ENCODE results near the gene LAIR2. TPM values are rescaled to one million over a fixed set of nuclear protein-coding genes. Genes with fewer than 3 reads are reported as not detected.

Gene LAIR2
- total RNA-seq, 1 experiment from 2014 or later: not detected

DNA sequence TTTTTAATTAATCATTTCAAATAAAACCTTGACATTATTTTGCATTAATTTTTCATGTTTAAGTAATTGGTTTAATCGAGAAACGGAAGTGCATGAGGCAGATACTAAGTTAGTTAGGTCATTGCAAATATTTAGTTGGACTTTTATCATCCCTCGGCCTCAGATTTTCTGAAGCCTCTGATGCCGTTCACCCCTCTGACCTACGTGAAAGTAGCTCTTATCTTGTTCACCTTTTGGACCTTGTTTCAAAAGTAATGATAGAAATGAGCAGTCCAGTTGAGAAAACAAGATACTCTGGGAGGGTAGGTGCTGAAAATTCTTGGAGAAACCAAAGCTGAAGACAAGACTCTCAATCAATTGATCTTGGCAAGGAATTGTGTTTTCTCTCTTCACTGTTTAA lies 23.0 kb downstream of the LAIR2 start:
- H3K27me3 ChIP-seq (ENCODE audit: insufficient read depth, low read depth): peaks cover 86% of the 10 kb centered on the region
- TF ChIP-seq CTCF (conservative IDR thresholded peaks at IDR 0.05) (no peak), EZH2 (IDR thresholded peaks at IDR 0.05; ENCODE audit: low read depth) (no peak)
- DNase-seq: peak in 1 of 2 experiments; percentile 23
- no peak overlapping the region for H3K27ac ChIP-seq
- H3K79me2 ChIP-seq (ENCODE audit: low read depth): no peaks in the 10 kb centered on the region
- no peak overlapping the region for H2AFZ ChIP-seq
- no TSS peak for BruUV-seq (replicated peaks)
- H3K36me3 ChIP-seq (ENCODE audit: low read depth): no peaks in the 10 kb centered on the region
- H3F3A ChIP-seq (ENCODE audit: insufficient read depth, low read depth): no peaks in the 10 kb centered on the region
- no peaks in the 10 kb centered on the region for H3K4me1 ChIP-seq (replicated peaks; ENCODE audit: insufficient read depth)
- H3K9me3 ChIP-seq (ENCODE audit: insufficient read depth, low read depth): no peaks in the 10 kb centered on the region
- intact Hi-C loops (cut with micrococcal nuclease; ENCODE audit: unreplicated experiment): no loop called here
- CTCF ChIA-PET: interaction anchor here (0.5 kb wide), 1 partner anchor 20 kb away, joined by 4 read pairs; no protein-coding TSS in a partner anchor
- no peak overlapping the region for H3K4me2 ChIP-seq
- H3K4me3 ChIP-seq: no peak overlapping the region
- no peaks in the 10 kb centered on the region for H3K9me2 ChIP-seq (ENCODE audit: insufficient read depth)
- H4K20me1 ChIP-seq (ENCODE audit: insufficient read depth): no peaks in the 10 kb centered on the region
- POLR2A ChIA-PET (ENCODE audit: unreplicated experiment): no interaction called here

GRCh38 chr19:54526972-54527371 lies 24.3 kb downstream of the LAIR2 start:
- no peak for TF ChIP-seq EZH2 (IDR thresholded peaks at IDR 0.05; ENCODE audit: low read depth)
- TF ChIP-seq CTCF (conservative IDR thresholded peaks at IDR 0.05): no peak
- no peaks in the 10 kb centered on the region for H3K9me2 ChIP-seq (ENCODE audit: insufficient read depth)
- no peak for DNase-seq
- BruUV-seq (replicated peaks): no TSS peak
- H3K9me3 ChIP-seq (ENCODE audit: insufficient read depth, low read depth): no peaks in the 10 kb centered on the region
- CTCF ChIA-PET: interaction anchor here (0.7 kb wide), 1 partner anchor 1824 kb away, joined by 3 read pairs; no protein-coding TSS in a partner anchor
- no peak overlapping the region for H3K4me3 ChIP-seq
- POLR2A ChIA-PET (ENCODE audit: unreplicated experiment): no interaction called here
- H4K20me1 ChIP-seq (ENCODE audit: insufficient read depth): no peaks in the 10 kb centered on the region
- H3K27me3 ChIP-seq (ENCODE audit: insufficient read depth, low read depth): peaks cover 85% of the 10 kb centered on the region
- no peaks in the 10 kb centered on the region for H3F3A ChIP-seq (ENCODE audit: insufficient read depth, low read depth)
- H3K79me2 ChIP-seq (ENCODE audit: low read depth): no peaks in the 10 kb centered on the region
- H3K36me3 ChIP-seq (ENCODE audit: low read depth): no peaks in the 10 kb centered on the region
- no peak overlapping the region for H3K4me2 ChIP-seq
- no peak overlapping the region for H2AFZ ChIP-seq
- intact Hi-C loops (cut with micrococcal nuclease; ENCODE audit: unreplicated experiment): no loop called here
- H3K27ac ChIP-seq: no peak overlapping the region
- no peaks in the 10 kb centered on the region for H3K4me1 ChIP-seq (replicated peaks; ENCODE audit: insufficient read depth)

DNA sequence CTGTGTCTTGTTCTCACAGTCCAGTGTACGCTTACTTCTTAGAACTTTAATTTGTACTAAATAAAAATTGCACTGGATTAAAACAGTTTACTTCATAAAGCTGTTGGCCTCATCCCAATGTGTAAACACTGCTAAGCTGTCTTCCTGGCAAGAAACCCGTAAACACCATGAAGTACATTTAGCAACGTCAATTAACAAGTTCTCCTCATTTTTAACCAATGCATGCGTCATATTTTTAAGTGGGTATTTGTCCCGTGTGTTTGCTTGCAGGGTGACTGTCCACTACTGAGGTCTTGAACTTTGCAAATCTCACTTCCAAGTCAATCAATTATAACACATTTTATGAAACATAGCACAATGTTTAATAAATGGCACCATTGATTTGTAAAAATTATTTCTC lies 28.2 kb downstream of the LAIR2 start:
- CTCF ChIA-PET: no interaction called here
- no peaks in the 10 kb centered on the region for H3K9me2 ChIP-seq (ENCODE audit: insufficient read depth)
- BruUV-seq (replicated peaks): no TSS peak
- no peaks in the 10 kb centered on the region for H3K36me3 ChIP-seq (ENCODE audit: low read depth)
- H3K4me3 ChIP-seq: no peak overlapping the region
- H2AFZ ChIP-seq: no peak overlapping the region
- TF ChIP-seq CTCF (conservative IDR thresholded peaks at IDR 0.05): no peak
- no peak for TF ChIP-seq EZH2 (IDR thresholded peaks at IDR 0.05; ENCODE audit: low read depth)
- intact Hi-C loops (cut with micrococcal nuclease; ENCODE audit: unreplicated experiment): no loop called here
- no peaks in the 10 kb centered on the region for H3K4me1 ChIP-seq (replicated peaks; ENCODE audit: insufficient read depth)
- no peaks in the 10 kb centered on the region for H3K79me2 ChIP-seq (ENCODE audit: low read depth)
- H3K27ac ChIP-seq: no peak overlapping the region
- H3K27me3 ChIP-seq (ENCODE audit: insufficient read depth, low read depth): peaks cover 97% of the 10 kb centered on the region
- H4K20me1 ChIP-seq (ENCODE audit: insufficient read depth): no peaks in the 10 kb centered on the region
- H3K4me2 ChIP-seq: no peak overlapping the region
- DNase-seq: peak in 1 of 2 experiments; percentile 18
- H3F3A ChIP-seq (ENCODE audit: insufficient read depth, low read depth): no peaks in the 10 kb centered on the region
- POLR2A ChIA-PET (ENCODE audit: unreplicated experiment): interaction anchor here (0.5 kb wide), 1 partner anchor 87 kb away, joined by 3 read pairs; no protein-coding TSS in a partner anchor
- H3K9me3 ChIP-seq (ENCODE audit: insufficient read depth, low read depth): no peaks in the 10 kb centered on the region

Data from PC-9 (cell line).